Caco-2 (cell line): Measurements from ENCODE around the gene HNMT. TPM values are rescaled to one million over a fixed set of nuclear protein-coding genes. Genes with fewer than 3 reads are reported as not detected.

Experiments used
- BruUV-seq: library from RNA; stranded (reverse); fragments of 400-500 nt; replicated peaks from 2 replicates; lab custom pipeline; 2021; lab: Mats Ljungman, UMichigan
- CTCF ChIA-PET: fragments of 300-600 bp; sonication (Branson Sonifier 250); formaldehyde crosslinking; loops from one replicate; lab custom pipeline; 2022; ENCODE audit warnings: antibody characterized with exemption; lab: Charles Lee
- POLR2A ChIA-PET: fragments of 300-600 bp; sonication (Branson Sonifier 250); formaldehyde crosslinking; loops from one replicate; lab custom pipeline; 2022; ENCODE audit warnings: antibody characterized with exemption; lab: Charles Lee
- DNase-seq, 2 experiments: peaks; one replicate each; pipeline versions ENCODE4 v3.0.0 to v3.0.0-alpha.2; 2020 to 2022
- H3K27me3 ChIP-seq: replicated peaks from 2 replicates; pipeline ENCODE4 v1.6.0; 2011; ENCODE audit warnings: low read length; ENCODE audit not compliant: control insufficient read depth, insufficient read depth
- H3K36me3 ChIP-seq: 2 replicates; pipeline ENCODE4 v1.5.1; 2011; ENCODE audit warnings: low read length; ENCODE audit not compliant: control insufficient read depth, insufficient read depth
- H3K4me1 ChIP-seq: fragments of 250-450 bp; sonication (Bioruptor Pico); 2 replicates; pipeline ENCODE4 v1.5.1; 2020; ENCODE audit warnings: mild to moderate bottlenecking
- H3K4me3 ChIP-seq: 2 replicates; pipeline ENCODE4 v1.5.1; 2011; ENCODE audit warnings: low read depth, mild to moderate bottlenecking, control low read depth, low read length
- H3K9me3 ChIP-seq: fragments of 250-450 bp; sonication (Bioruptor Pico); 2 replicates; pipeline ENCODE4 v1.5.1; 2020; ENCODE audit warnings: mild to moderate bottlenecking, moderate library complexity
- H3K27ac Mint-ChIP-seq: one replicate; pipeline ENCODE4 v1.8.0; 2022; ENCODE audit warnings: mixed read lengths; ENCODE audit not compliant: unreplicated experiment
- H3K27me3 Mint-ChIP-seq: one replicate; pipeline ENCODE4 v1.8.0; 2022; ENCODE audit warnings: mixed read lengths; ENCODE audit not compliant: insufficient read depth, unreplicated experiment
- H3K36me3 Mint-ChIP-seq: one replicate; pipeline ENCODE4 v1.8.0; 2022; ENCODE audit warnings: mild to moderate bottlenecking, mixed read lengths; ENCODE audit not compliant: insufficient read depth, unreplicated experiment
- H3K4me1 Mint-ChIP-seq: one replicate; pipeline ENCODE4 v1.8.0; 2022; ENCODE audit warnings: low read depth, mixed read lengths; ENCODE audit not compliant: unreplicated experiment
- H3K4me3 Mint-ChIP-seq: one replicate; pipeline ENCODE4 v1.8.0; 2022; ENCODE audit warnings: mild to moderate bottlenecking, moderate library complexity, mixed read lengths; ENCODE audit not compliant: unreplicated experiment
- H3K9me3 Mint-ChIP-seq: one replicate; pipeline ENCODE4 v1.8.0; 2022; ENCODE audit warnings: mixed read lengths; ENCODE audit not compliant: unreplicated experiment
- CTCF ChIP-seq, 2 experiments: fragments of 200-600 bp in 1 of 2; IDR thresholded peaks; 1 replicate in 1 of 2; 2 replicates in 1 of 2; pipeline versions ENCODE4 v1.5.1 to v1.8.0; 2011 to 2022; ENCODE audit warnings: antibody characterized with exemption in 1 of 2, control low read depth in 1 of 2, inconsistent platforms in 1 of 2, low read depth in 1 of 2, low read length in 1 of 2, mild to moderate bottlenecking in 1 of 2, moderate library complexity in 1 of 2; ENCODE audit not compliant: insufficient read depth in 1 of 2, severe bottlenecking in 1 of 2, unreplicated experiment in 1 of 2
- intact Hi-C: fragments of 100-400 bp; cut with micrococcal nuclease; formaldehyde crosslinking; loops from one replicate; pipeline ENCODE4 v1.10.0; 2022; ENCODE audit not compliant: unreplicated experiment
- total RNA-seq: library from RNA; stranded (reverse); gene quantifications from 2 replicates; pipeline ENCODE4 v1.2.3, GENCODE V29; 2022

Gene HNMT
- total RNA-seq, 1 experiment from 2014 or later: 42.8 TPM

- no peak overlapping the region for H3K4me3 ChIP-seq
- DNase-seq: no peak
- Mint-ChIP-seq H3K36me3 (no peaks in the 10 kb centered on the region), H3K9me3 (peaks cover 13% of the 10 kb centered on the region), H3K27ac (no peak overlapping the region), H3K4me3 (no peak overlapping the region), H3K27me3 (no peaks in the 10 kb centered on the region), H3K4me1 (peaks cover 13% of the 10 kb centered on the region)
- intact Hi-C loops: no loop called here
- no peaks in the 10 kb centered on the region for H3K4me1 ChIP-seq
- no peaks in the 10 kb centered on the region for H3K9me3 ChIP-seq
- CTCF ChIA-PET: no interaction called here
- POLR2A ChIA-PET: no interaction called here
- no peak for TF ChIP-seq CTCF (IDR thresholded peaks at IDR 0.05; ENCODE audit: insufficient read depth in 1 of 2, low read depth in 1 of 2, low read length in 1 of 2, severe bottlenecking in 1 of 2, unreplicated experiment in 1 of 2)
- peaks cover 2% of the 10 kb centered on the region; the same call in 1 of the 2 replicates for H3K36me3 ChIP-seq
- BruUV-seq: no TSS peak
- no peaks in the 10 kb centered on the region for H3K27me3 ChIP-seq
Measured at GRCh38 chr2:137983581-137983980, 19.3 kb downstream of the HNMT start.

GRCh38 chr2:137986268-137986667 lies 22.0 kb downstream of the HNMT start:
- Histone ChIP-seq H3K9me3 (peaks cover 7% of the 10 kb centered on the region; the same call in 1 of the 2 replicates), H3K27me3 (no peaks in the 10 kb centered on the region), H3K4me3 (no peak overlapping the region), H3K4me1 (no peaks in the 10 kb centered on the region), H3K36me3 (peaks cover 2% of the 10 kb centered on the region; the same call in 1 of the 2 replicates)
- no peak overlapping the region for H3K27ac Mint-ChIP-seq
- BruUV-seq: no TSS peak
- ChIA-PET POLR2A (no interaction called here), CTCF (no interaction called here)
- peaks cover 24% of the 10 kb centered on the region for H3K9me3 Mint-ChIP-seq
- DNase-seq: no peak
- peaks cover 13% of the 10 kb centered on the region for H3K4me1 Mint-ChIP-seq
- no peak overlapping the region for H3K4me3 Mint-ChIP-seq
- no peak for TF ChIP-seq CTCF (IDR thresholded peaks at IDR 0.05; ENCODE audit: insufficient read depth in 1 of 2, low read depth in 1 of 2, low read length in 1 of 2, severe bottlenecking in 1 of 2, unreplicated experiment in 1 of 2)
- intact Hi-C loops: no loop called here
- H3K36me3 Mint-ChIP-seq: no peaks in the 10 kb centered on the region
- no peaks in the 10 kb centered on the region for H3K27me3 Mint-ChIP-seq

GRCh38 chr2:137987011-137987410 lies 22.7 kb downstream of the HNMT start:
- Mint-ChIP-seq H3K4me1 (peaks cover 13% of the 10 kb centered on the region), H3K27me3 (no peaks in the 10 kb centered on the region), H3K9me3 (peaks cover 24% of the 10 kb centered on the region), H3K27ac (no peak overlapping the region), H3K4me3 (no peak overlapping the region), H3K36me3 (no peaks in the 10 kb centered on the region)
- ChIA-PET CTCF (no interaction called here), POLR2A (no interaction called here)
- Histone ChIP-seq H3K36me3 (peaks cover 3% of the 10 kb centered on the region), H3K4me3 (no peak overlapping the region), H3K27me3 (no peaks in the 10 kb centered on the region), H3K4me1 (no peaks in the 10 kb centered on the region), H3K9me3 (peaks cover 12% of the 10 kb centered on the region; the same call in 1 of the 2 replicates)
- TF ChIP-seq CTCF (IDR thresholded peaks at IDR 0.05; ENCODE audit: insufficient read depth in 1 of 2, low read depth in 1 of 2, low read length in 1 of 2, severe bottlenecking in 1 of 2, unreplicated experiment in 1 of 2): no peak
- no peak for DNase-seq
- BruUV-seq: no TSS peak
- intact Hi-C loops: no loop called here
